Right renal pelvis (tissue), 4 donors: ENCODE results near the gene FAM89B. TPM values are rescaled to one million over a fixed set of nuclear protein-coding genes. Genes with fewer than 3 reads are reported as not detected.

Experiments
- polyA plus RNA-seq, 4 donors: library from polyadenylated mRNA; unstranded; fragments of 120-200 nt; gene quantifications; one replicate each; pipeline ENCODE4 v1.2.1, GENCODE V29; 2013; ENCODE audit not compliant: insufficient read length in 4 of 4

Gene FAM89B
- polyA plus RNA-seq, 4 donors = 20.6 to 31.9 (median 25.2) TPM

Other genes starting within 250 kb of the FAM89B start
- gene DPF2, start 238.7 kb upstream of the FAM89B start, polyA plus RNA-seq = 10 to 100 TPM; 82.7 to 93.3 (median 90.7) TPM
- gene TIGD3, start 217.8 kb upstream of the FAM89B start, polyA plus RNA-seq = under 1 TPM; 0.63 to 0.80 (median 0.69) TPM
- gene SLC25A45, start 189.9 kb upstream of the FAM89B start, polyA plus RNA-seq = 1 to 10 TPM; 5.4 to 7.2 (median 6.0) TPM
- gene FRMD8, start 185.9 kb upstream of the FAM89B start, polyA plus RNA-seq = 10 to 100 TPM; 17.4 to 25.0 (median 18.7) TPM
- 100 to 1,000 TPM; 141 to 286 (median 189) TPM for gene NEAT1, start 149.7 kb upstream of the FAM89B start, polyA plus RNA-seq
- 100 to 1,000 TPM; 386 to 707 (median 624) TPM for gene MALAT1, start 73.5 kb upstream of the FAM89B start, polyA plus RNA-seq
- gene SCYL1, start 47.5 kb upstream of the FAM89B start, polyA plus RNA-seq = 10 to 100 TPM; 59.9 to 79.9 (median 65.2) TPM
- 100 to 1,000 TPM in 3 of 4 donors, 10 to 100 TPM in 1; 96.6 to 137 (median 122) TPM for gene LTBP3, start 14.2 kb upstream of the FAM89B start, polyA plus RNA-seq
- 10 to 100 TPM; 53.3 to 69.1 (median 55.6) TPM for gene ZNRD2, start 2.1 kb upstream of the FAM89B start, polyA plus RNA-seq
- gene EHBP1L1, start 3.5 kb downstream of the FAM89B start, polyA plus RNA-seq = 10 to 100 TPM; 11.5 to 14.2 (median 12.8) TPM
- under 1 TPM in 3 of 4 donors, not detected in 1; 0.12 to 0.61 (median 0.26) TPM for gene KCNK7, start 23.3 kb downstream of the FAM89B start, polyA plus RNA-seq
- 10 to 100 TPM; 38.0 to 51.8 (median 41.0) TPM for gene MAP3K11, start 41.7 kb downstream of the FAM89B start, polyA plus RNA-seq
- 10 to 100 TPM; 24.5 to 38.7 (median 26.3) TPM for gene PCNX3, start 43.2 kb downstream of the FAM89B start, polyA plus RNA-seq
- gene SIPA1, start 65.6 kb downstream of the FAM89B start, polyA plus RNA-seq = 10 to 100 TPM; 26.9 to 40.3 (median 30.2) TPM
- 10 to 100 TPM; 50.3 to 59.1 (median 54.5) TPM for gene RELA, start 90.4 kb downstream of the FAM89B start, polyA plus RNA-seq
- gene KAT5, start 139.7 kb downstream of the FAM89B start, polyA plus RNA-seq = 10 to 100 TPM; 68.9 to 74.1 (median 71.6) TPM
- 10 to 100 TPM; 34.0 to 52.9 (median 40.1) TPM for gene RNASEH2C, start 148.3 kb downstream of the FAM89B start, polyA plus RNA-seq
- gene AP5B1, start 208.4 kb downstream of the FAM89B start, polyA plus RNA-seq = 1 to 10 TPM; 6.0 to 9.5 (median 6.4) TPM
- 10 to 100 TPM; 11.1 to 13.7 (median 12.2) TPM for gene OVOL1, start 214.5 kb downstream of the FAM89B start, polyA plus RNA-seq